HepG2 (cell line): ENCODE data around the gene F7. TPM values are rescaled to one million over a fixed set of nuclear protein-coding genes. Genes with fewer than 3 reads are reported as not detected.
A peak's percentile ranks its signal among the peaks of the same experiment; 100 is the strongest.

Experiments
- ISX ChIP-seq: sonication (generic); formaldehyde crosslinking; conservative IDR thresholded peaks from 2 replicates; pipeline ENCODE4 v1.5.0; 2020; ENCODE audit warnings: missing genetic modification reagents
- SRSF4 ChIP-seq: fragments of 200-400 bp; formaldehyde crosslinking; IDR thresholded peaks from one replicate; pipeline ENCODE4 v1.6.1; 2018; ENCODE audit warnings: mild to moderate bottlenecking, low read depth, low read length, moderate library complexity; ENCODE audit not compliant: poor library complexity, severe bottlenecking
- ZFP36 ChIP-seq: fragments of 150-350 bp; IDR thresholded peaks from 2 replicates; pipeline ENCODE4 v1.6.1; 2018; ENCODE audit warnings: borderline replicate concordance, low read length, low read depth; ENCODE audit not compliant: partially characterized antibody
- ZNF746 ChIP-seq: sonication (generic); formaldehyde crosslinking; IDR thresholded peaks from 2 replicates; pipeline ENCODE4 v1.8.0; 2022; ENCODE audit warnings: mild to moderate bottlenecking, missing genetic modification reagents
- polyA plus RNA-seq, 8 experiments: library from polyadenylated mRNA; depleted of rRNA in 3 of 8; stranded (reverse) in 7 of 8; unstranded in 1 of 8; fragments of >200 nt; fragmentation: Illumina TruSeq in 4 of 8; extraction: Trizol in 4 of 8; gene quantifications; 2 replicates each; pipeline versions ENCODE4 v1.2.1 to v1.2.3, GENCODE V29; 2011 to 2016; ENCODE audit warnings: low read depth in 4 of 8, missing spikeins in 1 of 8, mixed read lengths in 1 of 8; ENCODE audit not compliant: insufficient read depth in 1 of 8
- total RNA-seq, 5 experiments: library from RNA; depleted of rRNA; stranded (reverse); fragments of >200 nt; fragmentation: Illumina TruSeq; extraction: Trizol; gene quantifications; 2 replicates each; pipeline ENCODE4 v1.2.3, GENCODE V29; 2016; ENCODE audit warnings: low read depth in 1 of 5
- TF ChIP-seq, protein P1 (sequence below): IDR thresholded peaks from 2 replicates; pipeline ENCODE4 v1.4.0; 2020; ENCODE audit warnings: mild to moderate bottlenecking, missing genetic modification reagents
- TF ChIP-seq, protein P2 (sequence below): sonication (generic); formaldehyde crosslinking; IDR thresholded peaks from one replicate; pipeline ENCODE4 v1.5.1; 2020; ENCODE audit warnings: mild to moderate bottlenecking, missing genetic modification reagents; ENCODE audit errors: not compliant biosample characterization

Gene F7
- total and polyA plus RNA-seq, 2 of the 13 experiments (the other 11 are each of a cell fraction or from before 2014, with no cell fraction given): 12.6 to 26.5 TPM

DNA sequence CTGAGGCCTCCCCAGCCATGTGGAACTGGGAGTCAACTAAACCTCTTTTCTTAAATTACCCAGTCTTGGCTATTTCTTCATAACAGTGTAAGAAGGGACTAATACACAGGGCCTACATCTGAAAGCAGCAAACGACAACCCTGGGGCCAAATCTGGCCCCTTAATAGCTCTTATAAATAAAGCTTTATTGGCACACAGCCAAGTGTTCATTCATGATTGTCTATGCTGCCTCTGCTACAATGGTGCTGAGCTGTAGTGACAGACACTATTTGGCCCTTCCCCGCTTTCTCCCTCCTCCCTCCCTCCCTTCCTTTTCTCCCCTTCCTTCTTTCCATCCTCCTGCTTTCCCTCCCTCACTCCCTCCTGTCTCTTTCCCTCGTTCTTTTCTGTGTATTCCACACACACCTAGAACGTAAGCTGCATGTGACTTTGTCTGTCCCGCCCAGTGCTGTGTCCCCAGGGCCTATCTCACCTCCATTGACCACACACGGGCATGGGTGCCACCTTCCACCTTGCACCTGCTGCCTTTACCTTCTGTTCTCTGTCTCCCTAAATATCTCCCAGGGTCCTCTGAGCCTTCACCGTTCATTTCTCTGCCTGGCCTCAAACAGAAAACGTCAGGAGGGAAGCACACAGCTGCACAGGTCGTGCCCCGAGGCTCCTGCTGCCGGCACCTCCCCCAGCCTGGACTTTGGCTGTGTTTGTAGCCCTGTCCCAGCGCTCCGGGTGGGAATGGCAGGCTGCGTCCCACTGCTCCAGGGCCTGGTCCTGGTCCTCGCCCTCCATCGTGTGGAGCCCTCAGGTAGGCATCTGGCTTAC is 52.5 kb downstream of the F7 start, which contains the start of gene PROZ (continued):
- TF ChIP-seq, protein P1, sequence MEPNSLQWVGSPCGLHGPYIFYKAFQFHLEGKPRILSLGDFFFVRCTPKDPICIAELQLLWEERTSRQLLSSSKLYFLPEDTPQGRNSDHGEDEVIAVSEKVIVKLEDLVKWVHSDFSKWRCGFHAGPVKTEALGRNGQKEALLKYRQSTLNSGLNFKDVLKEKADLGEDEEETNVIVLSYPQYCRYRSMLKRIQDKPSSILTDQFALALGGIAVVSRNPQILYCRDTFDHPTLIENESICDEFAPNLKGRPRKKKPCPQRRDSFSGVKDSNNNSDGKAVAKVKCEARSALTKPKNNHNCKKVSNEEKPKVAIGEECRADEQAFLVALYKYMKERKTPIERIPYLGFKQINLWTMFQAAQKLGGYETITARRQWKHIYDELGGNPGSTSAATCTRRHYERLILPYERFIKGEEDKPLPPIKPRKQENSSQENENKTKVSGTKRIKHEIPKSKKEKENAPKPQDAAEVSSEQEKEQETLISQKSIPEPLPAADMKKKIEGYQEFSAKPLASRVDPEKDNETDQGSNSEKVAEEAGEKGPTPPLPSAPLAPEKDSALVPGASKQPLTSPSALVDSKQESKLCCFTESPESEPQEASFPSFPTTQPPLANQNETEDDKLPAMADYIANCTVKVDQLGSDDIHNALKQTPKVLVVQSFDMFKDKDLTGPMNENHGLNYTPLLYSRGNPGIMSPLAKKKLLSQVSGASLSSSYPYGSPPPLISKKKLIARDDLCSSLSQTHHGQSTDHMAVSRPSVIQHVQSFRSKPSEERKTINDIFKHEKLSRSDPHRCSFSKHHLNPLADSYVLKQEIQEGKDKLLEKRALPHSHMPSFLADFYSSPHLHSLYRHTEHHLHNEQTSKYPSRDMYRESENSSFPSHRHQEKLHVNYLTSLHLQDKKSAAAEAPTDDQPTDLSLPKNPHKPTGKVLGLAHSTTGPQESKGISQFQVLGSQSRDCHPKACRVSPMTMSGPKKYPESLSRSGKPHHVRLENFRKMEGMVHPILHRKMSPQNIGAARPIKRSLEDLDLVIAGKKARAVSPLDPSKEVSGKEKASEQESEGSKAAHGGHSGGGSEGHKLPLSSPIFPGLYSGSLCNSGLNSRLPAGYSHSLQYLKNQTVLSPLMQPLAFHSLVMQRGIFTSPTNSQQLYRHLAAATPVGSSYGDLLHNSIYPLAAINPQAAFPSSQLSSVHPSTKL: peak; percentile 75
- TF ChIP-seq SRSF4 (no peak), ZFP36 (no peak), ZNF746 (CRISPR knock-in tag) (peak; percentile 23; the same call in 1 of the 2 replicates), ISX (CRISPR knock-in tag) (no peak)
- TF ChIP-seq, protein P2, sequence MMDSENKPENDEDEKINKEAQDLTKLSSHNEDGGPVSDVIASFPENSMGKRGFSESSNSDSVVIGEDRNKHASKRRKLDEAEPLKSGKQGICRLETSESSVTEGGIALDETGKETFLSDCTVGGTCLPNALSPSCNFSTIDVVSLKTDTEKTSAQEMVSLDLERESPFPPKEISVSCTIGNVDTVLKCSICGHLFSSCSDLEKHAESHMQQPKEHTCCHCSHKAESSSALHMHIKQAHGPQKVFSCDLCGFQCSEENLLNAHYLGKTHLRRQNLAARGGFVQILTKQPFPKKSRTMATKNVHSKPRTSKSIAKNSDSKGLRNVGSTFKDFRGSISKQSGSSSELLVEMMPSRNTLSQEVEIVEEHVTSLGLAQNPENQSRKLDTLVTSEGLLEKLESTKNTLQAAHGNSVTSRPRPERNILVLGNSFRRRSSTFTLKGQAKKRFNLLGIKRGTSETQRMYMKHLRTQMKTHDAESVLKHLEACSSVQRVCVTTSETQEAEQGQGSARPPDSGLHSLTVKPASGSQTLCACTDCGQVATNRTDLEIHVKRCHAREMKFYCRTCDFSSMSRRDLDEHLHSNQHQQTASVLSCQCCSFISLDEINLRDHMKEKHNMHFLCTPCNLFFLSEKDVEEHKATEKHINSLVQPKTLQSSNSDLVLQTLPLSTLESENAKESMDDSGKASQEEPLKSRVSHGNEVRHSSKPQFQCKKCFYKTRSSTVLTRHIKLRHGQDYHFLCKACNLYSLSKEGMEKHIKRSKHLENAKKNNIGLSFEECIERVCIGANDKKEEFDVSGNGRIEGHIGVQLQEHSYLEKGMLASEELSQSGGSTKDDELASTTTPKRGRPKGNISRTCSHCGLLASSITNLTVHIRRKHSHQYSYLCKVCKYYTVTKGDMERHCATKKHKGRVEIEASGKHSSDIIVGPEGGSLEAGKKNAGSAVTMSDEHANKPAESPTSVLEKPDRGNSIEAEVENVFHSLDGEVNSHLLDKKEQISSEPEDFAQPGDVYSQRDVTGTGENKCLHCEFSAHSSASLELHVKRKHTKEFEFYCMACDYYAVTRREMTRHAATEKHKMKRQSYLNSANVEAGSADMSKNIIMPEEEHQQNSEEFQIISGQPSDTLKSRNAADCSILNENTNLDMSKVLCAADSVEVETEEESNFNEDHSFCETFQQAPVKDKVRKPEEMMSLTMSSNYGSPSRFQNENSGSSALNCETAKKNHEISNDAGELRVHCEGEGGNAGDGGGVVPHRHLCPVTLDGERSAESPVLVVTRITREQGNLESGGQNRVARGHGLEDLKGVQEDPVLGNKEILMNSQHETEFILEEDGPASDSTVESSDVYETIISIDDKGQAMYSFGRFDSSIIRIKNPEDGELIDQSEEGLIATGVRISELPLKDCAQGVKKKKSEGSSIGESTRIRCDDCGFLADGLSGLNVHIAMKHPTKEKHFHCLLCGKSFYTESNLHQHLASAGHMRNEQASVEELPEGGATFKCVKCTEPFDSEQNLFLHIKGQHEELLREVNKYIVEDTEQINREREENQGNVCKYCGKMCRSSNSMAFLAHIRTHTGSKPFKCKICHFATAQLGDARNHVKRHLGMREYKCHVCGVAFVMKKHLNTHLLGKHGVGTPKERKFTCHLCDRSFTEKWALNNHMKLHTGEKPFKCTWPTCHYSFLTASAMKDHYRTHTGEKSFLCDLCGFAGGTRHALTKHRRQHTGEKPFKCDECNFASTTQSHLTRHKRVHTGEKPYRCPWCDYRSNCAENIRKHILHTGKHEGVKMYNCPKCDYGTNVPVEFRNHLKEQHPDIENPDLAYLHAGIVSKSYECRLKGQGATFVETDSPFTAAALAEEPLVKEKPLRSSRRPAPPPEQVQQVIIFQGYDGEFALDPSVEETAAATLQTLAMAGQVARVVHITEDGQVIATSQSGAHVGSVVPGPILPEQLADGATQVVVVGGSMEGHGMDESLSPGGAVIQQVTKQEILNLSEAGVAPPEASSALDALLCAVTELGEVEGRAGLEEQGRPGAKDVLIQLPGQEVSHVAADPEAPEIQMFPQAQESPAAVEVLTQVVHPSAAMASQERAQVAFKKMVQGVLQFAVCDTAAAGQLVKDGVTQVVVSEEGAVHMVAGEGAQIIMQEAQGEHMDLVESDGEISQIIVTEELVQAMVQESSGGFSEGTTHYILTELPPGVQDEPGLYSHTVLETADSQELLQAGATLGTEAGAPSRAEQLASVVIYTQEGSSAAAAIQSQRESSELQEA: no peak
